Measurements from ENCODE around the gene NPAS3.

Gene NPAS3

DNA sequence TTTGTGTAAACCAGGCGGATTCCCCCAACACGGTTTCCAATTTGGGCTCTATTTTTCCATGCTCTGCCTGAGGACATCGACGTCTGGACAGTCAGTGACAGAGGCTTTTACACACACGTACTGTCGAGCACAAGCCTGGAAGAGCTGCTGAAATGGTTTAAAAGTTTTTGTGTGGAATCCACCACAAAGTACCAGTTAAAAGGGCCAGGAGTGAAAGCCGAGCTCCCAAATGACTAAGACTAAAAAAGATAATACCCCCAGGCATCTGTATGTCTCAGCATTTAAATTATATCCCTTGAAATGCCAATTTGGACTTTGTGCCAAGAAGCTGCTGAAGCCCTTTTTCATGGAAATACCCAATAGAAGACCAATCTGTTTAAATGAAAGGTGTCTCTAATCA is 839.0 kb downstream of the NPAS3 start:
- no peak overlapping the region for H3K4me3 ChIP-seq (ENCODE audit: low read depth, low read length)
- in situ Hi-C loops (cut with HindIII; ENCODE audit: low sequenced_read_pairs): loop anchor here (25.0 kb wide), 1 partner anchor 865 kb away; no protein-coding TSS in a partner anchor
- no peak for DNase-seq (ENCODE audit: low read depth)
- TF ChIP-seq, protein P1, sequence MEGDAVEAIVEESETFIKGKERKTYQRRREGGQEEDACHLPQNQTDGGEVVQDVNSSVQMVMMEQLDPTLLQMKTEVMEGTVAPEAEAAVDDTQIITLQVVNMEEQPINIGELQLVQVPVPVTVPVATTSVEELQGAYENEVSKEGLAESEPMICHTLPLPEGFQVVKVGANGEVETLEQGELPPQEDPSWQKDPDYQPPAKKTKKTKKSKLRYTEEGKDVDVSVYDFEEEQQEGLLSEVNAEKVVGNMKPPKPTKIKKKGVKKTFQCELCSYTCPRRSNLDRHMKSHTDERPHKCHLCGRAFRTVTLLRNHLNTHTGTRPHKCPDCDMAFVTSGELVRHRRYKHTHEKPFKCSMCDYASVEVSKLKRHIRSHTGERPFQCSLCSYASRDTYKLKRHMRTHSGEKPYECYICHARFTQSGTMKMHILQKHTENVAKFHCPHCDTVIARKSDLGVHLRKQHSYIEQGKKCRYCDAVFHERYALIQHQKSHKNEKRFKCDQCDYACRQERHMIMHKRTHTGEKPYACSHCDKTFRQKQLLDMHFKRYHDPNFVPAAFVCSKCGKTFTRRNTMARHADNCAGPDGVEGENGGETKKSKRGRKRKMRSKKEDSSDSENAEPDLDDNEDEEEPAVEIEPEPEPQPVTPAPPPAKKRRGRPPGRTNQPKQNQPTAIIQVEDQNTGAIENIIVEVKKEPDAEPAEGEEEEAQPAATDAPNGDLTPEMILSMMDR (IDR thresholded peaks at IDR 0.05; ENCODE audit: low read depth, low read length, missing control alignments): no peak

DNA sequence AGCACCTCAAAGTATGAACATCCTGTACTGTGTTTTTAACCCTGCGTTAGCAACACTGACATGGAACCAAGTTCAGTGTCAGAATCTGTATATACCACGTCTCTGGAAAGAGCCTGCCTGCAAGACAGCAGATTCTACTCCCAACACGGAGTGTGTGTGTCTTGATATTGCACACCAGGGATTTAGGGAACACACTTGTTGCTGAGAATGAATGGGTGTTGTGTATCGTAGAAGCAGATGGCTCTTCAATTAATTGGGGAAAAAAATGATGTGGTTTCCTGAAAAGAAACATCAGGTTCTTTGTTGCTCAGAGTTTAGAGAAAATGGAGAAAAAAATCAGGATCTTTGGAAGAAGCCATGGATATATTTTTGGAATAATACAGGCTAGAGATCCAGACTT is 841.4 kb downstream of the NPAS3 start:
- in situ Hi-C loops (cut with HindIII; ENCODE audit: low sequenced_read_pairs): loop anchor here (25.0 kb wide), 1 partner anchor 868 kb away; no protein-coding TSS in a partner anchor
- no peak for DNase-seq (ENCODE audit: low read depth)
- TF ChIP-seq, protein P1 (IDR thresholded peaks at IDR 0.05; ENCODE audit: low read depth, low read length, missing control alignments): no peak
- H3K4me3 ChIP-seq (ENCODE audit: low read depth, low read length): no peak overlapping the region

DNA sequence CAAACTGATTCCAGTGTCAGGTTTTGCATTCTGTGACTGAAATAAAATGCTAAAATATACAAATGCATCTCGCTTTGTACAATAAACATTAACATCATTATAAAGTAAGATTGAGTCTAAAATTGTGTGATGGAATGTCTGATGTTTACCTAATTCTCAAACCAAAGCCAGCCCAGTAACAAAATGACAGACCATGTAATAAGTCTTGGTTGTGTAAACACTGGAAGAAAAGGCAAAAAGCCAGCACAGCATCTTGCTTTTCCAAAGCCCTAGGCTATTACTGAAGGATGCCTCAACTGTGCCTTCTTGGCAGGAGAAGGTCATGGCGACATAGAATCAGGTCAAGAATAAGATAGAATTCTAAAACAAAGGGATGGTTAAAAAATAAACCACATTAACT is 842.6 kb downstream of the NPAS3 start:
- TF ChIP-seq, protein P1 (IDR thresholded peaks at IDR 0.05; ENCODE audit: low read depth, low read length, missing control alignments): no peak
- no peak for DNase-seq (ENCODE audit: low read depth)
- no peak overlapping the region for H3K4me3 ChIP-seq (ENCODE audit: low read depth, low read length)
- in situ Hi-C loops (cut with HindIII; ENCODE audit: low sequenced_read_pairs): loop anchor here (25.0 kb wide), 1 partner anchor 869 kb away; no protein-coding TSS in a partner anchor

DNA sequence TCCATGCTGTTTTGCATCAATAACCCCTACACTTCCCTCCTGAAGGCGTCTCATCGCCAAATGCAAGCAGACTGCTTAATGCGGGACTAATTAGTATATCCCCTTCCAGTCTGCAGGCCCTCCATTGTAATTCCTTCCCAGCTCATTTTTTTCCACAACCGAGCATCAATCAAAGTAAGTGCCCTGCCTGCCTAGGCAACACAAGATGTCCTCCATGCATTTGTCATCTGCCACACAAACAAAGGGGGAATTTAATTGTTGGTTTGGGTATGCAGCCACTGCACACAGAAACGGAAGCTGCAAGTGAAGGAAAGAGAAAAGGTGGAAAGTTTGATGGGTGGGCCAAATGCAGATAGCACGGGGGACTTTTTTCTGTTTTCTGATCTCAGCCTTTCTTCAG is 844.2 kb downstream of the NPAS3 start:
- TF ChIP-seq, protein P1 (IDR thresholded peaks at IDR 0.05; ENCODE audit: low read depth, low read length, missing control alignments): no peak
- H3K4me3 ChIP-seq (ENCODE audit: low read depth, low read length): no peak overlapping the region
- in situ Hi-C loops (cut with HindIII; ENCODE audit: low sequenced_read_pairs): loop anchor here (25.0 kb wide), 1 partner anchor 871 kb away; no protein-coding TSS in a partner anchor
- no peak for DNase-seq (ENCODE audit: low read depth)

DNA sequence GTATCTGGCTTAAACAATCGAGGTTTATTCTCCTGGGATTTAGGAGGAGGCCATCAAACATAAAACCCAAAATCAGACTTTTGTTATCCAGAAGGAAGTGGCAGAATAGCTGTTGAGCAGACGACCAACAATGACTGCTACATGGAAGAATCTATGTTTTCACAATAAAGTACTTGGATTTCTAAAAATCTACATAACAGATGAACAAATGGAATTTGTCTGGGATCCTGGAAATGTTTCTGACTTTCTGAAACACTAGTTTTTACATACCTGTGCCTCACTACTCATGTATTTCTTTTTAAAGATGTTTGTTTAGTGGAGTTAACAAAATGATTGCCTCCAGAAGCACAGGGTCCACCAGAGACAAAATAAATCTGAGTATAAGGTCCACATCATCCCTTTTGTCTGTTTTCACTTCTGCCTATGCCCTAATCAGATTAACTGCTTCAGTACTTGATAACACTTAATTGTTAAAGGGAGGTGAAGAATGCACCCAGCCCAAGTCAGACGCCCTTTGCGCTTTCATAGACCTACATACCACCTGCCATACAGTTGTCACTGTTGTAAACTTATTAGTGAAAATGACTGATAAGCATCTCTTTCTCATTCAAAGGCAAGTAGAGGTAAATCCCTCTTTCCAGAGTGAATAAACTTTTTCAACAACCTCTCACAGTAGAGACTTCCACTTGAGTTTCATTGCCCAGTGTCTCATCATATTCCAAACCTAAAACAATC is 847.6 kb downstream of the NPAS3 start:
- H3K4me3 ChIP-seq (ENCODE audit: low read depth, low read length): no peak overlapping the region
- in situ Hi-C loops (cut with HindIII; ENCODE audit: low sequenced_read_pairs): loop anchor here (25.0 kb wide), 1 partner anchor 874 kb away; no protein-coding TSS in a partner anchor
- TF ChIP-seq, protein P1 (IDR thresholded peaks at IDR 0.05; ENCODE audit: low read depth, low read length, missing control alignments): no peak
- no peak for DNase-seq (ENCODE audit: low read depth)

DNA sequence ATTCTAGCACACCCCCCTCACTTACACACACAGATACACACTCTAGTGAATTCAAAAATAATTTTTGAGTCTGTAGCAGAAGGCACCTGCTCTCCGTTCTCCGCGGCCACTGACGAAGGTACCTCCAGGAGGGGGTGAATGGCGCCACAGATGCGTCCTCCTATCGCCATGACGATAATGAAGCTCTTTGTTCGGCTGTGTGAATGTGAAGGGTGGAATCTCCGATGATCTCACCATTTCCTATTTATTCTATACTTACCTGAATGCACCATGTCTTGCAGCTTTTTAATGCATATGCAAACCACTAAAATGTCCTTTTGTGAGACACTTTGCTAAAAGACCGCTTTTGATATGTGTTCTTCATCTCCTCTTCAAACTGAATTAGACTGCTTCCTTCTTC is 849.5 kb downstream of the NPAS3 start:
- H3K4me3 ChIP-seq (ENCODE audit: low read depth, low read length): no peak overlapping the region
- TF ChIP-seq, protein P1 (IDR thresholded peaks at IDR 0.05; ENCODE audit: low read depth, low read length, missing control alignments): no peak
- in situ Hi-C loops (cut with HindIII; ENCODE audit: low sequenced_read_pairs): loop anchor here (25.0 kb wide), 1 partner anchor 876 kb away; no protein-coding TSS in a partner anchor
- no peak for DNase-seq (ENCODE audit: low read depth)

All from astrocyte of the cerebellum (primary cell).